ENCODE data around the gene CEP152.

- TF ChIP-seq, protein P1, sequence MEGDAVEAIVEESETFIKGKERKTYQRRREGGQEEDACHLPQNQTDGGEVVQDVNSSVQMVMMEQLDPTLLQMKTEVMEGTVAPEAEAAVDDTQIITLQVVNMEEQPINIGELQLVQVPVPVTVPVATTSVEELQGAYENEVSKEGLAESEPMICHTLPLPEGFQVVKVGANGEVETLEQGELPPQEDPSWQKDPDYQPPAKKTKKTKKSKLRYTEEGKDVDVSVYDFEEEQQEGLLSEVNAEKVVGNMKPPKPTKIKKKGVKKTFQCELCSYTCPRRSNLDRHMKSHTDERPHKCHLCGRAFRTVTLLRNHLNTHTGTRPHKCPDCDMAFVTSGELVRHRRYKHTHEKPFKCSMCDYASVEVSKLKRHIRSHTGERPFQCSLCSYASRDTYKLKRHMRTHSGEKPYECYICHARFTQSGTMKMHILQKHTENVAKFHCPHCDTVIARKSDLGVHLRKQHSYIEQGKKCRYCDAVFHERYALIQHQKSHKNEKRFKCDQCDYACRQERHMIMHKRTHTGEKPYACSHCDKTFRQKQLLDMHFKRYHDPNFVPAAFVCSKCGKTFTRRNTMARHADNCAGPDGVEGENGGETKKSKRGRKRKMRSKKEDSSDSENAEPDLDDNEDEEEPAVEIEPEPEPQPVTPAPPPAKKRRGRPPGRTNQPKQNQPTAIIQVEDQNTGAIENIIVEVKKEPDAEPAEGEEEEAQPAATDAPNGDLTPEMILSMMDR (IDR thresholded peaks at IDR 0.05): no peak
- TF ChIP-seq POLR2A (IDR thresholded peaks at IDR 0.05): no peak
Measured at GRCh38 chr15:48785195-48785594, 25.7 kb downstream of the CEP152 start.
